ENCODE measurements around the gene IMMP2L.

GRCh38 chr7:110964775-110965174, 597.5 kb downstream of the IMMP2L start:
- TF ChIP-seq CTCF (IDR thresholded peaks at IDR 0.05) (no peak), POLR2A (IDR thresholded peaks at IDR 0.05) (no peak), POLR2AphosphoS5 (IDR thresholded peaks at IDR 0.05) (no peak)
